Measurements from ENCODE around the gene PHKA1.
"Not testable (repeated sequence)": the region's sequence is repeated elsewhere in the genome, so short reads cannot be mapped to it uniquely, and the experiment has no call there.

PHKA1 gene

DNA sequence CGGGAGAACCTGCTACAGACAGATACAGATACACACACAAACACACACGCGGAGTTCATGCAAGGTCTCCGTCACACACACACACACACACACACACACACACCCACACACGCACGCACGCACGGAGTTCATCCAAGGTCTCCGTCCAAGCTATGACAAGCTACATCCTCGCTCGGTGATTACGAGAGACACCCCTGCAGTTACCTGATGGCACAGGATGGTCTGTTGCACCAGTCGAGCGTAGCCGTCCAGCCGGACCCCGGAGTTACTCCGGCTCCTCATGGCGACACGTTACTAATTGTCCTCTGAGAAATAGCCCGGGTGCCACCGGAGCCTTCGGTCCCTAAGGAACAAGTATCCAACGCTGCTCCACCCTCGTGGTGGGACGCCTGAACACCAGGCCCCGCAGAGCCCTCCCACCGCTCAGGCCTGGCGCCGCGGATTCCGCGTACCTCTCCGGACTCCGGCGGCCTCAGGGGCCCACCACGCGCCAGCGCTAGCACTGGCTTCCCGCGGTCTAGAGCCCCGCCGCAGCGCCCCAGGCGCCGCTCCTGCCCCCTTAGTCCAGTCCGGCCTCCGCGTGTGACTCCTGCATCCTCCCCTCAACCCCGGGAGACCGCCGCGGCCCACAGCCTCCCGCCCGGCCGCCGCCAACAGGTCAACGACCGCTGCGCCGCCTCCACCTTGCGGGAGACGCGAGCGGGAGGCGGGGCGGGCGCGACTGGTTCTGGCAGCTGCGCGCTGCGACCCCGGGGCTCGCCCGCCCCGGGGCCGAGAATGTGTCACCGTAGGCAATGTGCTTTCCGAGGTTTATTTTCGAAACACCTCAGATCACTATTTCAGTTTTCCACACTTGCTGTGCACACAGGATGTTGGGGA lies at the start of gene PHKA1:
PHKA1 (minus strand) TSS at position 708 of the 879 bp plus-strand sequence; CDS start at position 282, 426 bp downstream.
- peak; percentile 18 for DNase-seq

DNA sequence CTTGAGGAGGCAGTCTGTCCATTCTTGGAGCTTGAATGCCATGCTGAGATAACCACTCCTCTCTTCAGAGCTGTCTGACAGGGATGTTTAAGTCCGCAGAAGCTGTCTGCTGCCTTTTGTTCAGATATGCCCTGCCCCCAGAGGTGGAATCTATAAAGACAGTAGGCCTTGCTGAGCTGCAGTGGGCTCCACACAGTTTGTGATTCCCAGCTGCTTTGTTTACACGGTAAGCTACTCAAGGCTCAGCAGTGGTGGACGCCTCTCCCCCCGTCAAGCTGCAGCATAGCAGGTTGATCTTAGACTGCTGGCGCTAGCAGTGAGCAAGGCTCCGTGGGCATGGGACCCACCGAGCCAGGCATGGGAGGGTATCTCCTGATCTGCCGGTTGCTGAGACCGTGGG lies 46.3 kb upstream of the PHKA1 start:
- not testable (repeated sequence) for DNase-seq

DNA sequence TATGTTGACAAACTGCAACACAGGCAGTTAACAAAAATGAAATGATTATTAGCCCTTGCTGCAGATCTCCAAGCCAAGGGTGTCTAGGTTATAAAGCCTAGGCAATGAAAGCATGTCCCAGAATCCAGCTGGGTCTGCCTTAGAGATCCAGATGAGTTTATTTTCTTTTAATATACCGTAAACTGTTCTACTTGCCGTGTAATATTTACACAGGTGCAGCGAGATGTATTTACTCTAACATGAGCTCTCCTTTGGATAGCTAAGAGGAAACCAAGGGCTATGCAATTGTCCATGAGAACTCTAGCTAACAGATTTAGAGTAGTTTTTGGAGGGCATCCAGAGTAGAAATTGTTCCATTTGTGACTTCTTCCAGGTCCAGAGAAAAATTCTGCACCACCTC lies 34.4 kb upstream of the PHKA1 start:
- DNase-seq, result not testable (repeated sequence)

DNA sequence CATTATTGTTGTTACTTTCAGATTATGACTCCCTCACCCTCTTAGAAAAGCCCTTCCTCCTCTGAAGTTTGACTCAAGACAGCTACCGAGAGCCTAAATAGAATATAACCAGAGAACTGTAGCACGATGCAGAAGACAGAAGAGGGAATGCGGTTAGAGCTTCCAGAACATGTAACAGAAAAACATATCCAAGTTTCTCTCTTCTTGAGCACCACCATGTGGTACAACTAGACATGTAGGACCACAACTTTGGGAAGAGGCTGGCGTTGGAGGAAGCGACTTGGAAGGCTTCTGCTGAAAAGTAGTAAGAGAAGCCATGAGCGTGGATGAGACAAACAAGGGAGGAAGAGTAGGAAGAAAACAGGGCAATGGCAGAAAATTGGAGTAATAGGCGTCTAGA lies 31.4 kb upstream of the PHKA1 start:
- not testable (repeated sequence) for DNase-seq

DNA sequence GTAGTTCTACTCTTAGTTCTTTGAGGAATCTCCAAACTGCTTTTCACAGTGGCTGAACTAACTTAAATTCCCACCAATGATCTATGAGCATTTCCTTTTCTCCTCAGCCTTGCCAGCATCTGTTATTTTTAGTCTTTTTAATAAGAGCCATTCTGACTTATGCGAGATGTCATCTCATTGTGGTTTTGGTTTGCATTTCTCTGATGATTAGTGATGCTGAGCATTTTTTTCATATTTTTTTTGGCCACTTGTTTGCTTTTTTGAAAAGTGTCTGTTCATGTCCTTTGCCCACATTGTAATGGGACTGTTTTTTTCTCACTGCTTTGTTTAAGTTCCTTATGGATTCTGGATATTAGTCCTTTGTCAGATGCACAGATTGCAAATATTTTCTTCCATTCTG lies 21.5 kb upstream of the PHKA1 start:
- DNase-seq, result no peak

DNA sequence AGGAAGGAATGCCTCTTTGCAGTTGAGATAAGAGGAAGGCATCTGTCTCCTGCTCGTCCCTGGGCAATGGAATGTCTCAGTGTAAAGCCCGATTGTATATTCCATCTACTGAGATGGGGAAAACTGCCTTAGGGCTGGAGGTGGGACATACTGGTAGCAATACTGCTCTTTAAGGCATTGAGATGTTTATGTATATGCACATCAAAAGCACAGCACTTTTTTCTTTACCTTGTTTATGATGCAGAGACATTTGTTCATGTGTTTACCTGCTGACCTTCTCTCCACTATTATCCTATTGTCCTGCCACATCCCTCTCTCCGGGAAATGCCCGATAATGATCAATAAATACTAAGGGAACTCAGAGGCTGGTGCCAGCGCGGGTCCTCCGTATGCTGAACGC lies 19.5 kb upstream of the PHKA1 start:
- DNase-seq, result not testable (repeated sequence)

DNA sequence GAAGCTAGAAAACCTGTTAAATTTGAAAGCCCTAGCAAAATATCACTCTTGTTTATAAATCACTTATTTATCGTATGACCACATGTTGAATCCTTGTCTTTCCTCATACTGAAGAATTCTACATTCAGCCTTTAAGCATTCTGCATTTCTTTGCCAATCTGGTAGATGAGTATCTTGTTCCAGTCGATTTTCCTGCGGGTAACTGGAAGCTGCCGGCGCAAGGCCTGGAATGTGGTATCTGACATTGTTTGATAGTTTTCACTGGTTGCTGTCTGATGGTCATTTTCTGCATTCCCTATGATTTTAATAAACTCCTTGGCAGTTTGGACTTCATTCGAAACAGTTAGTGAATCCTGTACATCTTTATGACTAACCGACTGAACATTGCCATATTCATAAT lies 13.7 kb upstream of the PHKA1 start:
- no peak for DNase-seq

DNA sequence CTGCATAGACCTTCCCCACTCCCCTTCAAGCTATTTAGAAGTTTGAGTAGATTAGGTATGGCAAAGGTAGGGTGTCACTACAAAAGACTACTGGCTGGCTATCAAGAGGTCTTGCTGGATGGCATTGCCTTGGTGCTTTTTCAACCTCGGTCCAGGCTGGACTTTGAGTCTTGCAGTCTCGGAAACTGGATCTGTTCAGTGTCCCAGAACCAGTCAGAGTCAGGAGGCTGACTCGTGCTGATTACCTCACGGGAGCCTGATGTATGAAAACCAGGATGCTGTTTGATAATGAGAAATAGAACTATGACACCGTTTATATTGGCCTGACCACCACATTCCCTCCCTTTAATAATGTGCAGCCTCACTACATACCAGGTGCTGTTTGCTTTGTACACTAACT lies 2.7 kb upstream of the PHKA1 start:
- no peak for DNase-seq

DNA sequence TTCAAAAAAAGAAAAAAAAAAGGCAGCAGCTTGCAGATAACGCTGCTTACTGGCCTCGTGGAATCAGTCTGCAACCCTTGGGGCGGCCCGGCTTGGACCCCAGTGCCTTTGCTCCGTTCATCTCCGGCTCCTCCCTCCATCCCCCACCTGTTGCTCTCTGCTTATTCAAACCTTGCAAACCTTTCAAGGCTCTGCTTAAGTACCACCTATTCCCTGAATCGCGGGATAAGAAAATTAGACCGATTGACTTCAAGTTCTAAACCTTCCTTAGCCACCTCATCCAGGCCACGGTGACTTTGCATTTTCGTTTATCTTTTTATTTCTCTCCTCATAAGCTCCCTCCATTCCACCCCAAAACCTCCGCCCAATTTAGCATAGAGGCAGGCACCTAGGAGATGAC lies 1.4 kb upstream of the PHKA1 start:
- no peak for DNase-seq

DNA sequence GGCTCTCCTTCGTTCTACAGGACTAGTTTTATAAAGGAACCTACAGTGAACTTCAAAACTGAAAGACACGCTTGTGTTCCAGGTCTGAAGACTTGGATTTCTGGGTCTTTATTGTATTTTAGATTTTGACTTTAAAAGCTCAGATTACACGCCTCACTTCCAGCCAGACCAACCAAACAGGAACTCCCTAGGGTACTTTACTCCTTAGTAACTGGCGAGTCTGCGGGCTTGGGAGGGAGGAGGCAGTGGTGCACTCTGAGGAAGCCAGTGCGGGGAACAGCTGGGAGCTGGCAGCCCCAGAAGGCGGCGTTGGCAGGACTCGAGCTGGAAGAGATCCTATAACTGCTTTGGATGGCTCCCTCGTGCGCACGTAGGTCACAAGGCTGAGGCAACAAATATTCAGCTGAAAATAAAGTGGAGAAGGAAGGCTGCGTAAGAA lies 391 bp upstream of the PHKA1 start:
- peak; percentile 58 for DNase-seq

DNA sequence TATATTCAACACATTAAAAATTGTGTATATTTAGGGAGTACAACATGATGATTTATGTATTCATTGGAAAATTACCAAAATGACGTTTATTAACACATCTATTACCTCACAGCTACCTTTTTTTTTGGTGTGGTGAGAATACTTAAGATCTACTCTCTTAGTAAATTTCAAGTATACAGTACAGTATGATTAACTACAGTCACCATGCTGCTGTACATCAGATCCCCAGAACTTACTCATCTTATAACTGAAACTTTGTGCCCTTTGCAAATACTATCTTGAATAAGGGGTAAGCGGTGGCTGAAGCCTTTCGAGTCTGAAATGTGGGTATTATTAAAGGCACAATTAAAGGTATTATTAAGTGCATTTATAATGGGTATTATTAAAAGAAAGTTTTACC lies 976 bp downstream of the PHKA1 start:
- DNase-seq, result peak; percentile 18

DNA sequence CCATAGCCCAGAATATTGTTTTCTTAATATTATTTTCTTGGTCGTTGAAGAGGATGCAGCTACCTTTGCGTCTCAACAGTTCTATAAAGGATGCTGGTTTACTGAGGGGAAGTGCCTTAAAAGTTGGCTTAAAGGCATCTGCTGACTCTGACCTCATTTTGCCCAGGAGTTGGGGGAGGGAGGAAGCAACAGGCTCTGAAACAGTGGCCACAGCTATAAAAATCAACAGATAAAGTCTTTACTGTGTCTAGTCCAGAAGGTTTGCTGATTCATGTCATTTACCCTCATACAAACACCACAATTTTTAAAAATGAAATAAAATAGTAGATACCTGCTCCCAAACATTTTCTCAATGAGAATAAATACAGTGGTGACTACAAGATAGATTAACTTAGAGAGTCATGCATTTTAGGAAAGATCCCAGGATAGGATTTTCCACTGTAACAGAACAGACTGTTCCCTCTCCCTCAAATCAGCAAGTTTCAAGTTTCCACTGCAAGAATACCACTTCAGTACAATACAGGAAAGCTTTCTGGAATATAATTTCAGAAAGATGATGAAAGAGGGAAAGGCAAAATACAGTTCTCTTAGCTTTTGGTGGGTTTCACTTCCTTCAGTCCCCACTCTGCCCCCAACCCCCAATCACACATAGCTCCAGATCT lies 1.9 kb downstream of the PHKA1 start:
- DNase-seq, result no peak

DNA sequence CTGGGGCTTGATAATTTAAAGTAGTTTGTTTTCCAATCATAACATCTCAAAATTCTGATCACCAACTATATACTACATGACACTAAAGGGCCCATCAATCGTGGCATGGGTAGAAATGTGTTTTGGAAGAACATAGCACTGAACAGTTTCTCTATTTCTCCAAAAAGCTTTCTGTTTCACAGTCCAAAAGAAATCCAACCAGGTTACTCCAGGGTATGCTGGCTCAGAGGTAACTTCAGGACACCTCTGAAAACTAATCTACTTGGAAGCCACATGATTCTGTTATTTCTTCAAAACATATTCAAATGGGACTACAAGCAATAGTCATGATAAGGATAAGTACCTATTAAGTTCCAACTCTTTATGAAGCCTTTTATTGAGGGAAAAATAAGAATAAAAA lies 8.3 kb downstream of the PHKA1 start:
- no peak for DNase-seq

DNA sequence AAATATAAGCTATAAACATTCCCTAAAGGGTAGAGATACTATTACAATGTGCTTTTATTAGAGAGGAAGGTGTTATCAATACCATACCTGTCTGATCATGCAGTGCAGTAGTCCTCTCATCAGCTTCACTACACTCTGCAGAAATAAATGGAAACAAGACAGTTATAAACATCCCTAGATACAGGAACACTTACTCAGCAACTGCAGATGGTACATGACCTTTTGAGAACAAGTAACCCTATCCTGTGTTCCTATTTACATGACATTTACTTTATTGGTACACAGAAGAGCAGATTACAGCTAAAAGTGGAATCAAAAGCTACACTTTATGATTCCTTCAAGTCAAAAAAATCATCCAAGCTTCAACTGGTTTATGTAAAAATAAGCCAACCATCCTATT lies 9.0 kb downstream of the PHKA1 start:
- DNase-seq, result no peak

DNA sequence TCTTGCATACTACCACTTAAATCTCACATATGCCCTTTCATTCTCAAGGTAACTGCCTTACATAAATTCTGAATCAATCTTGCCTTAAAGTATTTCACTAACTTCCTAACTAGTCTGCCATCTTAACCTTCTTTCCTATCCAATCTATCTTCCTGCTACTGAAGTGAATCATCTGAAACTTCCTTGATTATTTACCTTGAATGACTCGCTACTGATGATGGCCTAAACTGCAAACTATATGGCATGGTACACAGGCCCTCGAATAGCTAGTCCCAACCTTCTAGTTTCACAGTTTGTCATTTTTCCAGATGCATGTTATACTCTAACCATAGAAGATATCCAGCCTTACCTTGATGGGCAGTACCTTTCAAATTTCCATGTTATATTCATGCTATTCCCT lies 19.9 kb downstream of the PHKA1 start:
- no peak for DNase-seq

DNA sequence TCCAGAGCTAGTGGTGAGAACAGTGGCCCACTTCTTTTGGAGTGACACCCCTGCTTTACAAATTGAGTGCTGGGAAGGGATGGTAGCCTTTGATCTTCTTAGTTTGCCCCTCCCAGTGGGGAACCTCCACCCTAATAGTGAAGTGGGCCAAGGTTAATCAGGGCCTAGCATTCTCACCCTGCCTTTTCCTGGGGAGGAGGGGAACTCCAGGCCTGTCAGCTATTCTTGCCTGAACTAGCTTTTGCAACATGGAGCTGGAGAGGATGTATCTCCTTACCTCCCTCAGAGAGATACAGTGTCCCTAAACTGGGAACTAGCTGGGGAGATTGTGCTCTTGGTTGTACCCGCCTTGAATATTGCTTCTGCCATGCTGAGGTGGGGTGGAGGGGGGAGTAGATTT lies 20.6 kb downstream of the PHKA1 start:
- DNase-seq, result no peak

DNA sequence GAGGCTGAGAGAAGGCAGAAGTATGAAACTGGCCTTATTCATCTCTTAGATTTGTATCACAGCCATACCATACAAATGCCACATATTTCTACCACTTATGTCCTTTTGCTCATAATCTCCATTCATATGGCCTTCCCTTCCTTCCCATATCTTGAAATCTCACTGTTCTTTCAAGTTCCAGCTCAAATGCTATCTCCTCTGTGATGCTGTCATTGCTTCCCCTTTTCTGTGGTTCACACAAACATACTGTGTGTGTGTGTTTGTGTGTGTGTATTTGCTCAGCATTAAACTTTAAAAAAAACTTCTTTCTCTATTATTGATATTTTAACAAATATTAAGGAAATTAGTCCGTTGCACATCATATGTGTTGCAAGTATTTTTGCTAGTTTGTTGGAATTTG lies 26.7 kb downstream of the PHKA1 start:
- no peak for DNase-seq

DNA sequence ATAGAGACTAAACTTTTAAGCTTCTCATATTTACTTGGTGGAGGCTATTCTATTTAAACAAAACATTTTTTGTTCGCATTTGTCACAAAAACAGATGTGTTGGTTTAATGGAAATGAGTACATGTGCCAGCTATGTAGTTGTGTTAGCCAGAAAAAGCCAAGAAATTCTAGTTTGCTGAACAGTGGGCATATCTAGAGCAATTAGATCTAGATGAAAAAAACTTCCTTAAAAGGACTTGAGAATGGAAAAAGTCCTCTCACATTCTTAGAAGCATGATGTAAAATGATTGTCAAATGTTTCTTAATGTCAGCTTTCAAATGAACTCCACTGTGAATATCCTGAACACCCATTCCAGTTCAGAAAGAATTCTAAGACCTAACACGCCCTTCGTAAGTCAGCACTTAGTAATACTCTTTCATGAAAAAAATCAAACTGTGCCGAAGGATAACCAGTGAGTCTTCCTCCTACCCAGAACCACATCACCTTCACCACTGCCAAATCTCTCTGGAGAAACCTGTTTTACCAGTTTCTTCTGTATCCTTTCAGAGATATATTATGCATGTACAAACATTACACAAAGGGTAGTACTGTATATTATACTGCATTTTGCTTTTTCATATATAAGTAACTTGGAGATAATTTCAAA lies 28.2 kb downstream of the PHKA1 start:
- no peak for DNase-seq

DNA sequence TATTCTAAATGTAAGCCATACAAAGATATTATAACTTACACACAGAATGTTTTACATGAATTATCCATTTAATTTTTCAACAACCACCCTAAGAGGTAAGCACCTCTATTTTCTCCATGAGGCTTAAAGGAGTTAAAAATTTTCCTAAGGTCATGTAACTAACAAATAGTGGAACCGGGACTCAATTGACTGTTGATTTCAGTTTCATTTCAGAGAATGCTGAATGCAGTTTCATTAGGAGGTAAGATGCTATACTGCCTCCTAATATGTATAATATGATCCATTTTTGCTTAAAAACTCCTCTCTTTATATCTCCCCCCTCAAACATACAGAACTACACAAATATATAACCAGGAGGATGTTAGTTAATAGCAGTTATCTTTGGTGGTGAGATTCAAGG lies 29.1 kb downstream of the PHKA1 start:
- no peak for DNase-seq

DNA sequence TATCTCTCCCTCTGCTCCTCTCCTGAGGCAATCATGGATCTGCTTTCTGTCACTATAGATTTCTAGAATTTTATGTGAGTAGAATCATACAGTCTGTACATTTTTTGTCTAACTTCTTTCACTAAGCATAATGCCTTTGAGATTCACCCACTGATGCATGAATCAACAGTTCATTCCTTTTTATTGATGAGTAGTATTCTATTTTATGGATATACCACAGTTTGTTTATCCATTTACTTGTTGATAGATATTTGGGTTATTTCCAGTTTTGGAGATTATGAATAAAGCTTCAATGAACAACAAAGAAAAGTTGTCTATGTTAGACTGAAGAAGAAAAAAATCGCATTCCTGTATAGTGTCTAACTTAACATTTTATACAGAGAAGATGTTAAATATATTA lies 30.5 kb downstream of the PHKA1 start:
- DNase-seq, result no peak

DNA sequence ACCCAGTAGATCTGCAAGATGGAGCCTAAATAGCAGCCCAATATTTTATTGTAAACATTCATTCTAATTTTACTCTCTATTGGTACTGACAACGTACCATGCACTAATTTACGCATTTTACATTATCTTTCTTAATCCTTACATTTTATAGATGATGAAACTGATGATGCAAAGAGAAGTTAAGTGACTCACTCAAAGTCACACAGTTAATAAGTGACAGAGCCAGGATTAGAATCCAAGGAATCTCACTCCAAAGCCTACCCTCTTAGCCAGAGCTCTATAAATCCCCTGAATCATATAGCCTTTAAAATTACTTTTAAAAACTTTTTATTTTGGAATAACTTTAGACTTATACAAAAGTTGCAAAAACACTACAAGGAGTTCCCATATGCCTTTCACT lies 37.6 kb downstream of the PHKA1 start:
- DNase-seq, result no peak

DNA sequence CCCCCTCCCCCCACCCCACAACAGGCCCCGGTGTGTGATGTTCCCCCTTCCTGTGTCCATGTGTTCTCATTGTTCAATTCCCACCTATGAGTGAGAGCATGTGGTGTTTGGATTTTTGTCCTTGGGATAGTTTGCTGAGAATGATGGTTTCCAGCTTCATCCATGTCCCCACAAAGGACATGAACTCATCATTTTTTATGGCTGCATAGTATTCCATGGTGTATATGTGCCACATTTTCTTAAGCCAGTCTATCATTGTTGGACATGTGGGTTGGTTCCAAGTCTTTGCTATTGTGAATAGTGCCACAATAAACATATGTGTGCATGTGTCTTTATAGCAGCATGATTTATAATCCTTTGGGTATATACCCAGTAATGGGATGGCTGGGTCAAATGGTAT lies 40.2 kb downstream of the PHKA1 start:
- DNase-seq, result not testable (repeated sequence)

DNA sequence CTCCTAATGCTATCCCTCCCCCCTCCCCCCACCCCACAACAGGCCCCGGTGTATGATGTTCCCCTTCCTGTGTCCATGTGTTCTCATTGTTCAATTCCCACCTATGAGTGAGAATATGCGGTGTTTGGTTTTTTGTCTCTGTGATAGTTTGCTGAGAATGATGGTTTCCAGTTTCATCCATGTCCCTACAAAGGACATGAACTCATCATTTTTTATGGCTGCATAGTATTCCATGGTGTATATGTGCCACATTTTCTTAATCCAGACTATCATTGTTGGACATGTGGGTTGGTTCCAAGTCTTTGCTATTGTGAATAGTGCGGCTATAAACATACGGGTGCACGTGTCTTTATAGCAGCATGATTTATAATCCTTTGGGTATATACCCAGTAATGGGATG lies 44.6 kb downstream of the PHKA1 start:
- not testable (repeated sequence) for DNase-seq

DNA sequence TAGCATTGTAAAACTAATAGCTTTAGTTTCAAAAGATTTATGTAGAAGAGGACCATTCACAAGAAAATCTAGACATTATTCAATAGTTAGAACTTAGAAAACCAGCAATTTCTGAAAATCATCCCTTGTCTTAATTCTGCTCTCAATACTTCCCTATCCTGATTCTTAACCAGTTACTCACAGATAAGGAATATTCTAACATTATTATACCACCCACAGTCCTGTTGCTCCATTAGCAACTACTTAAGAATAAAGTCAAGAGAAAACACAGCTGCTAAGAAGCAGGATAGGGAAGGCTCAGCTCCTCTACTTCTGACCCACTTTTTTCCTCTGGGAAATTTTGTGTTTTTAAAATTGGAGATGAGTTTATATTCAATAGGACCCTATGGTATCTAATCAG lies 47.7 kb downstream of the PHKA1 start:
- DNase-seq, result no peak
